B cell (primary cell): ENCODE results near the gene SMTNL1. TPM values are rescaled to one million over a fixed set of nuclear protein-coding genes. Genes with fewer than 3 reads are reported as not detected.
A peak's percentile ranks its signal among the peaks of the same experiment; 100 is the strongest.

Source experiments
- ATAC-seq: fragments of 200-7000 bp; cut with Tn5 transposase; one replicate; pipeline ENCODE4 v1.10.0; 2021; ENCODE audit warnings: low read depth, mild to moderate bottlenecking, moderate number of reproducible peaks, moderate library complexity
- CTCF ChIA-PET: fragments of 350-600 bp; sonication (Branson Sonifier 250); formaldehyde crosslinking; loops from one replicate; lab custom pipeline; 2021; ENCODE audit warnings: antibody characterized with exemption, inconsistent platforms; lab: Charles Lee
- POLR2A ChIA-PET: fragments of 350-600 bp; sonication (Branson Sonifier 250); formaldehyde crosslinking; loops from one replicate; lab custom pipeline; 2021; ENCODE audit warnings: antibody characterized with exemption; lab: Charles Lee
- DNase-seq: peaks from one replicate; pipeline ENCODE4 v3.0.0; 2013
- H2AFZ ChIP-seq: 2 replicates; pipeline ENCODE4 v1.6.1; 2012; ENCODE audit warnings: mild to moderate bottlenecking, low read depth, low read length; ENCODE audit not compliant: insufficient read depth, poor library complexity, severe bottlenecking
- H3K27ac ChIP-seq, 2 donors: 1 replicate in 1 of 2; 2 replicates in 1 of 2; pipeline ENCODE4 v1.5.1; 2012 to 2013; ENCODE audit warnings: low read length in 2 of 2, mild to moderate bottlenecking in 2 of 2, moderate library complexity in 1 of 2
- H3K27me3 ChIP-seq, 4 experiments: fragments of 200-600 bp in 1 of 4; sonication (generic) in 1 of 4; replicated peaks in 1 of 4; 1 replicate in 2 of 4; 2 replicates in 2 of 4; pipeline versions ENCODE4 v1.6.1 to v1.7.0; 2013 to 2016; ENCODE audit warnings: low read length in 3 of 4, mild to moderate bottlenecking in 2 of 4, mixed read lengths in 1 of 4, moderate library complexity in 1 of 4; ENCODE audit not compliant: insufficient read depth in 4 of 4, control insufficient read depth in 3 of 4; ENCODE audit errors: control extremely low read depth in 1 of 4
- H3K36me3 ChIP-seq, 2 experiments: replicated peaks in 1 of 2; 1 replicate in 1 of 2; 2 replicates in 1 of 2; pipeline versions ENCODE4 v1.6.1 to v1.7.1; 2013; ENCODE audit warnings: low read length in 1 of 2; ENCODE audit not compliant: insufficient read depth in 2 of 2, control insufficient read depth in 1 of 2; ENCODE audit errors: control extremely low read depth in 1 of 2, extremely low read depth in 1 of 2
- H3K4me1 ChIP-seq, 2 donors: fragments of 200-600 bp in 1 of 2; sonication (generic) in 1 of 2; 1 replicate in 1 of 2; 2 replicates in 1 of 2; pipeline versions ENCODE4 v1.5.1 to v1.6.1; 2013 to 2017; ENCODE audit warnings: low read length in 2 of 2; ENCODE audit not compliant: control insufficient read depth in 2 of 2, insufficient read depth in 2 of 2
- H3K4me2 ChIP-seq: replicated peaks from 2 replicates; pipeline ENCODE3; 2012; ENCODE audit warnings: mild to moderate bottlenecking, low read depth, low read length; ENCODE audit not compliant: poor library complexity, severe bottlenecking
- H3K4me3 ChIP-seq, 5 experiments: fragments of 200-600 bp in 1 of 5; sonication (generic) in 1 of 5; 1 replicate in 3 of 5; 2 replicates in 2 of 5; pipeline versions ENCODE4 v1.5.1 to v1.7.0; 2011 to 2016; ENCODE audit warnings: low read length in 4 of 5, mild to moderate bottlenecking in 4 of 5, low read depth in 2 of 5, control low read depth in 1 of 5, moderate library complexity in 1 of 5; ENCODE audit not compliant: insufficient read depth in 1 of 5; ENCODE audit errors: control extremely low read depth in 1 of 5, extremely low read depth in 1 of 5
- H3K79me2 ChIP-seq: fragments of 200-600 bp; sonication (generic); one replicate; pipeline ENCODE4 v1.6.0; 2016; ENCODE audit warnings: low read length; ENCODE audit not compliant: control insufficient read depth, insufficient read depth
- H3K9ac ChIP-seq: fragments of 200-600 bp; sonication (generic); 2 replicates; pipeline ENCODE4 v1.6.1; 2017; ENCODE audit warnings: mild to moderate bottlenecking, low read length, moderate library complexity
- H3K9me3 ChIP-seq, 3 donors: one replicate each; pipeline versions ENCODE4 v1.6.1 to v1.7.1; 2013; ENCODE audit warnings: low read length in 2 of 3; ENCODE audit not compliant: control insufficient read depth in 2 of 3, insufficient read depth in 1 of 3; ENCODE audit errors: control extremely low read depth in 1 of 3
- H4K20me1 ChIP-seq: 2 replicates; pipeline ENCODE4 v1.6.0; 2012; ENCODE audit warnings: mild to moderate bottlenecking, low read length; ENCODE audit not compliant: insufficient read depth, control insufficient read depth, poor library complexity, severe bottlenecking
- H3K27ac Mint-ChIP-seq: one replicate; pipeline ENCODE4 v1.8.0; 2021; ENCODE audit warnings: mixed read lengths
- H3K27me3 Mint-ChIP-seq: one replicate; pipeline ENCODE4 v1.8.0; 2021; ENCODE audit warnings: mixed read lengths
- H3K4me1 Mint-ChIP-seq: one replicate; pipeline ENCODE4 v1.8.0; 2021; ENCODE audit warnings: mixed read lengths
- H3K4me3 Mint-ChIP-seq: one replicate; pipeline ENCODE4 v1.8.0; 2021; ENCODE audit warnings: mixed read lengths
- H3K9me3 Mint-ChIP-seq: one replicate; pipeline ENCODE4 v1.8.0; 2022; ENCODE audit warnings: mixed read lengths; ENCODE audit not compliant: insufficient read depth
- CTCF ChIP-seq: fragments of 200-600 bp; IDR thresholded peaks from one replicate; pipeline ENCODE4 v1.8.0; 2022; ENCODE audit warnings: antibody characterized with exemption, mild to moderate bottlenecking
- EZH2 ChIP-seq: IDR thresholded peaks from 2 replicates; pipeline ENCODE4 v1.6.1; 2012; ENCODE audit warnings: borderline replicate concordance, low read depth, mild to moderate bottlenecking, moderate library complexity, low read length; ENCODE audit not compliant: insufficient read depth, poor library complexity, severe bottlenecking
- WGBS: methylation state at CpG from one replicate; pipeline ENCODE4 v1.1.5; 2013; ENCODE audit warnings: missing lambda C conversion rate; ENCODE audit not compliant: insufficient coverage; 5-methylcytosine and 5-hydroxymethylcytosine counted together
- intact Hi-C: fragments of 100-400 bp; cut with micrococcal nuclease; formaldehyde crosslinking; loops from one replicate; pipeline ENCODE4 v1.10.0; 2022
- polyA plus RNA-seq: library from polyadenylated mRNA; depleted of rRNA; stranded (reverse); fragments of >200 nt; gene quantifications from 2 replicates; pipeline ENCODE4 v1.2.3, GENCODE V29; 2012
- total RNA-seq, 2 donors: library from RNA; stranded (reverse); fragments of 120-200 nt in 1 of 2; gene quantifications; 1 replicate in 1 of 2; 2 replicates in 1 of 2; pipeline versions ENCODE4 v1.2.3 to v1.2.4, GENCODE V29; 2013 to 2022

Gene SMTNL1
- total and polyA plus RNA-seq, 2 donors (not counting 1 experiment from before 2014, with no cell fraction given), result not detected

- Mint-ChIP-seq H3K4me3 (peak within 1 kb of the TSS; percentile 99), H3K4me1 (peaks cover 36% of the 10 kb centered on the region), H3K27me3 (no peaks in the 10 kb centered on the region), H3K9me3 (no peaks in the 10 kb centered on the region), H3K27ac (peak within 1 kb of the TSS; percentile 99)
- H3K4me3 ChIP-seq, result peak within 1 kb of the TSS; percentile 83 to 99 (median 98)
- peaks cover 47% of the 10 kb centered on the region for H3K79me2 ChIP-seq
- under 1% methylated on average over 73 of the region's 92 CpGs for WGBS
- peak within 1 kb of the TSS; percentile 83 to 92 for H3K27ac ChIP-seq
- ATAC-seq (peak; percentile 69), DNase-seq (peak; percentile 82)
- no peaks in the 10 kb centered on the region for H3K27me3 ChIP-seq
- H3K9ac ChIP-seq, result peak within 1 kb of the TSS; percentile 85
- H3K9me3 ChIP-seq, result no peaks in the 10 kb centered on the region
- H3K4me1 ChIP-seq, result peaks cover 18 to 26% of the 10 kb centered on the region in 2 donors
- peaks cover 0 to 1% of the 10 kb centered on the region in 2 experiments for H3K36me3 ChIP-seq
- CTCF ChIA-PET, result interaction anchor here (0.7 to 5.9 kb wide), 24 partner anchors 9 to 1010 kb away, joined by 3 to 86 read pairs (median 4); partner anchors contain the start of genes SELENOH, SLC43A1 and TIMM10
- intact Hi-C loops, result loop anchor here (1.0 to 5.0 kb wide), 9 partner anchors 77 to 1010 kb away; partner anchors contain the start of genes LPXN, MED19, SELENOH and SSRP1
- peaks cover 2% of the 10 kb centered on the region for H4K20me1 ChIP-seq
- TF ChIP-seq CTCF (peak; percentile 95), EZH2 (no peak)
- peak within 1 kb of the TSS; percentile 99 for H2AFZ ChIP-seq
- peak within 1 kb of the TSS; percentile 92 for H3K4me2 ChIP-seq
- POLR2A ChIA-PET, result interaction anchor here (0.6 to 1.8 kb wide), 4 partner anchors 16 to 234 kb away, joined by 3 to 5 read pairs (median 3); partner anchors contain the start of gene TIMM10
These were observed 30.3 kb downstream of the SMTNL1 start, which contains the start of gene UBE2L6 for GRCh38 chr11:57567515-57568329. TSS of gene UBE2L6 (minus strand) at chr11:57567672. CDS start at chr11:57567611, 61 bp downstream.
